Gastroesophageal sphincter (tissue), 3 donors: ENCODE results near the gene MAS1.

Experiments
- CTCF ChIP-seq, 4 experiments: fragments of 200-600 bp in 2 of 4; fragments of 450-650 bp in 2 of 4; sonication (generic) in 1 of 4; IDR thresholded peaks; one replicate each; pipeline ENCODE4 v1.5.1; 2017 to 2019; ENCODE audit warnings: antibody characterized with exemption in 4 of 4, mild to moderate bottlenecking in 2 of 4, moderate library complexity in 2 of 4
- EP300 ChIP-seq: sonication (generic); formaldehyde crosslinking; IDR thresholded peaks from one replicate; pipeline ENCODE4 v1.6.1; 2017; ENCODE audit warnings: antibody characterized with exemption, mild to moderate bottlenecking

GRCh38 chr6:159866286-159867247 is 24.2 kb upstream of the MAS1 start:
- TF ChIP-seq CTCF (IDR thresholded peaks at IDR 0.05) (no peak), EP300 (no peak)
